Mucosa of descending colon (tissue), 3 donors: ENCODE measurements around the gene SAFB2. TPM values are rescaled to one million over a fixed set of nuclear protein-coding genes. Genes with fewer than 3 reads are reported as not detected.

Experiments used
- ATAC-seq: fragments of 200-7000 bp; cut with Tn5 transposase; one replicate; pipeline ENCODE4 v1.9.1; 2020; ENCODE audit warnings: mild to moderate bottlenecking, moderate library complexity
- DNase-seq, 3 donors: peaks; one replicate each; pipeline ENCODE4 v3.0.0-alpha.2; 2020
- H3K36me3 ChIP-seq: fragments of 200-600 bp; one replicate; pipeline ENCODE4 v1.8.0; 2021; ENCODE audit warnings: low read depth, mild to moderate bottlenecking
- H3K4me1 ChIP-seq: fragments of 200-600 bp; one replicate; pipeline ENCODE4 v1.8.0; 2021; ENCODE audit warnings: low read depth, mild to moderate bottlenecking
- H3K4me3 ChIP-seq: fragments of 200-600 bp; one replicate; pipeline ENCODE4 v1.8.0; 2021; ENCODE audit warnings: mild to moderate bottlenecking
- H3K9me3 ChIP-seq: fragments of 200-600 bp; one replicate; pipeline ENCODE4 v1.8.0; 2021; ENCODE audit warnings: mild to moderate bottlenecking
- intact Hi-C, 2 donors: fragments of 100-400 bp; cut with DNase I in 1 of 2; cut with micrococcal nuclease in 1 of 2; formaldehyde crosslinking; loops; one replicate each; pipeline versions ENCODE4 v1.11.0 to v1.11.1; 2022; cut with DNase I, micrococcal nuclease
- total RNA-seq, 3 donors: library from RNA; stranded (reverse); fragmentation: NEBNext Ultra II Directional in 2 of 3; extraction: Animal tissue kit (Norgen Biotek cat#: 25700) in 2 of 3; gene quantifications; one replicate each; pipeline versions ENCODE4 v1.2.1 to v1.2.4, GENCODE V29; 2021 to 2023
- TF ChIP-seq, protein P1 (sequence below): fragments of 200-600 bp; IDR thresholded peaks from one replicate; pipeline ENCODE4 v1.8.0; 2022; ENCODE audit warnings: antibody characterized with exemption, mild to moderate bottlenecking
- donor health status: DM: no; HTN: no; CAD: no; lungs with moderate emphysema.
- donor health status: DM: no; HTN: no; CAD: no.
- donor health status: DM: no; HTN: yes; CAD: no.

The SAFB2 gene
- total RNA-seq, 3 donors from 2014 or later: 66.7 to 122 (median 102) TPM

DNA sequence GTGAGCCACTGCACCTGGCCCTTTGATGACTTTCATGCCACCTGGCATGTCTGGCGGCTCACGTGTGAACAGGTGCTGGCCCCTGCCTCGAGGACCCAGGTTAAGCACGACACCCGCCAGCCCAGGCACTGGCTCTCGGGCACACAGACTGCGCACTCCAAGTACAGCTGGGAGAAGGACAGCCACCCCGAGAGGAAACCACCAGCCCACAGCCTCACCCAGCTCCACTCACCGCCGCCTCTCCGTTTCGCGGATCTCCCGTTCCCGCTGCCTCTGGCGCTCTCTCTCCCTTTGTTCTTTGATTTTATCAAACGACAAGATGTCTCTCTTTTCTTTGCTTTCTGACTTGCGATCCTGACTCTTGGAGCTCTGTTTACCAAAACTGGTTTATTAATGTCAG lies 27.4 kb downstream of the SAFB2 start:
- ATAC-seq: no peak
- Histone ChIP-seq H3K4me1 (no peaks in the 10 kb centered on the region), H3K9me3 (no peaks in the 10 kb centered on the region), H3K36me3 (peaks cover 53% of the 10 kb centered on the region), H3K4me3 (no peak overlapping the region)
- intact Hi-C loops: no loop called here
- TF ChIP-seq, protein P1, sequence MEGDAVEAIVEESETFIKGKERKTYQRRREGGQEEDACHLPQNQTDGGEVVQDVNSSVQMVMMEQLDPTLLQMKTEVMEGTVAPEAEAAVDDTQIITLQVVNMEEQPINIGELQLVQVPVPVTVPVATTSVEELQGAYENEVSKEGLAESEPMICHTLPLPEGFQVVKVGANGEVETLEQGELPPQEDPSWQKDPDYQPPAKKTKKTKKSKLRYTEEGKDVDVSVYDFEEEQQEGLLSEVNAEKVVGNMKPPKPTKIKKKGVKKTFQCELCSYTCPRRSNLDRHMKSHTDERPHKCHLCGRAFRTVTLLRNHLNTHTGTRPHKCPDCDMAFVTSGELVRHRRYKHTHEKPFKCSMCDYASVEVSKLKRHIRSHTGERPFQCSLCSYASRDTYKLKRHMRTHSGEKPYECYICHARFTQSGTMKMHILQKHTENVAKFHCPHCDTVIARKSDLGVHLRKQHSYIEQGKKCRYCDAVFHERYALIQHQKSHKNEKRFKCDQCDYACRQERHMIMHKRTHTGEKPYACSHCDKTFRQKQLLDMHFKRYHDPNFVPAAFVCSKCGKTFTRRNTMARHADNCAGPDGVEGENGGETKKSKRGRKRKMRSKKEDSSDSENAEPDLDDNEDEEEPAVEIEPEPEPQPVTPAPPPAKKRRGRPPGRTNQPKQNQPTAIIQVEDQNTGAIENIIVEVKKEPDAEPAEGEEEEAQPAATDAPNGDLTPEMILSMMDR: no peak
- DNase-seq: peak in 1 of 3 donors; percentile 24

DNA sequence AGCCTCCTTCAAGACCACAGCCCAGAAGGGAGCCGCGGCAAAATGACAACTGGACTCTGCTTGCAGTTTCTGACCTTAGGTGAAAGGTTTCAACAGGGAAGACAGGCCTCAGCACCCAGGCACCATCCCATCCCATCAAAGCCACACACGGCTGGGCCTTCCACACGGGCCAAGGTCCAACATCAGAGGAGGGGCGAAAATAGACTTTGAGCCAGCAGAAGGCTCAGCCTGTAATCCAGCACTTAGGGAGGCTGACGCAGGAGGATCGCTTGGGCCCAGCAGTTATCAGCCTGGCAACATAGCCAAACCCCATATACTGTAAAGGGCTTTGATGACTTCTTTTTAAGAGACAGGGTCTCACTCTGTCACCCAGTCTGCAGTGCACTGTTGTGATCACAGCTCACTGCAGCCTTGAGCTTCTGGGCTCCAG lies 28.0 kb downstream of the SAFB2 start:
- DNase-seq (peak in 2 of 3 donors; percentile 20 to 43), ATAC-seq (peak; percentile 84)
- no peaks in the 10 kb centered on the region for H3K4me1 ChIP-seq
- H3K36me3 ChIP-seq: peaks cover 50% of the 10 kb centered on the region
- H3K9me3 ChIP-seq: no peaks in the 10 kb centered on the region
- intact Hi-C loops: no loop called here
- TF ChIP-seq, protein P1: no peak
- H3K4me3 ChIP-seq: no peak overlapping the region

DNA sequence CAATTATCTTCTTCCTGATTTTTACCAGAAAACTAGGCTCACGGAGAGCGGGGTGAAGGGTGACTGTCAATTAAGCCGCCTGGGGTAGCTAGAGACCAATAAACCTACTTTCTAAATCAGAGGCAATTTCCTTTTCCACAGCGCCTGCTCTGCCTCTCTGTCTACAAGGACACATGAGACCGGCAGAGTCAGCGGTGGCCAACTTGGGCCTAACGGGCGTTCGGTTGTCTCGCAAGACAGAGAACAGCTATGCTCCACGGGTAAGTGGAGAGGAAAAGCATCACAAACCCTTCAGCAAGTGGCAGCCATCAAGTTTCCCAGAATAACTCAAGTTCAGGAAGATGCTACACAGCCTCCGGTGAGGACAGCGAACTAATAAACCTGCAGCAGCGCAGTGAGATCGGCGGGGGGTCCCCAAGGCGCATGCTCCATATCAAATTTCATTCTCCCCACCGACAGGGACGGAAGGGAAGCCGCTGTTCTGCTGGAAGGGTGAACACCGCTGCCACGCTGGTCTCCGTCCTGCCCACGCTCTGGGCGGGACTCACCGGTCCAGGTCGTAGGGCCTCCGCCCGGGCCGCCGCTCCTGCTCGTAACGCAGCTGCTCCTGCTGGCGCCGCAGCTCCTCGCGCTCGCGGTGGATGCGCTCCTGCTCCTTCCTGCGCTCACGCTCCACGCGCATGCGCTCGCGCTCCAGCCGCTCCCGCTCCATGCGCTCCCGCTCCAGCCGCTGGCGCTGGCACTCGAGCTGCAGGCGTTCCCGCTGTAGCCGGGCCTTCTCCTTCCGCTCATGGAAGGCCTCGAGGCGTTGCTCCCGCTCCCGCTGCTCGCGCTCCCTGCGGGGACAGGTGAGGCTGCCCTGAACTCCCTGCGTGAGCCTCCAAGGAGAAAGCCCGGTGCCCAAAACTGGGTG lies 29.0 kb downstream of the SAFB2 start:
- peak in 1 of 3 donors; percentile 16 for DNase-seq
- no peaks in the 10 kb centered on the region for H3K9me3 ChIP-seq
- intact Hi-C loops: no loop called here
- TF ChIP-seq, protein P1: no peak
- peaks cover 46% of the 10 kb centered on the region for H3K36me3 ChIP-seq
- no peak overlapping the region for H3K4me3 ChIP-seq
- ATAC-seq: no peak
- H3K4me1 ChIP-seq: no peaks in the 10 kb centered on the region

DNA sequence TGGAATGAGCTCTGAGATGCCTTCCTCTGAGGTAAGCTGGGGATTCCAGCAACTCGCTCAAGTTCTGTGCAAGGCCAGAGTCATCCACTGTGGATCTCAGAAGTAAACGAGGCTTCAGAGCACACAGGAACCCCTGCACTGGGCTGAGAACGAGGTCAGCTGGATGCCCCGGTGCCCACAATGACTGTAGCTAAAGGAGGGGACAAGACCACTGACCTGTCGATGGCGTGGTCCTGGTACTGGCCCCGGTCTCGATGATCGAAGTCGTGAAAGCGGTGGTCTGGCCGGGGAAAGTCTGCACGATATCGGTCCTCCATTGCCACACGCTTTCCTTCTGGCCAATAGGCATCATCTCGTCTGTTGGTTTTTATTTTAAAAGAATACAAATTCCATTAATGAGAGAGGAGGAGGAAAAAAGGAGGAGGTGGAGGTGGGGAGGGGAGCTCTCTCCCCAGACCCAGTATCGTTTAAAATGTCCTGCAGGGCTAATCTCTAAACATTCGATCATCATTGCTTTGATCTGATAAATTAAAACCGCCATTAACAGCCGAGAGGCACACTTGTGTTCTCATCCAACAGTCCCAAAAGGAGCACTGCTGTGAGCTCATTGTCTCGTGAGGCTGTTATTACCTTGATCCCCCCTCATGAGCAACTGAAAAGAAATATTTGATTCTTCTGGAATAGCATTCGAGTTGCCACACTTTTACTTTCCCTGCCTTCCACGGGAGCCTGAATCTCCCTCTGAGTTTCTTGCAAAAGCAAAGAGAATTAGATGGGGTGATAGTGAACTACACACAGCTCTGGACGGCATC lies 29.8 kb downstream of the SAFB2 start:
- TF ChIP-seq, protein P1: no peak
- Histone ChIP-seq H3K36me3 (peaks cover 37% of the 10 kb centered on the region), H3K4me3 (no peak overlapping the region), H3K9me3 (no peaks in the 10 kb centered on the region), H3K4me1 (no peaks in the 10 kb centered on the region)
- DNase-seq (no peak), ATAC-seq (no peak)
- intact Hi-C loops: no loop called here

DNA sequence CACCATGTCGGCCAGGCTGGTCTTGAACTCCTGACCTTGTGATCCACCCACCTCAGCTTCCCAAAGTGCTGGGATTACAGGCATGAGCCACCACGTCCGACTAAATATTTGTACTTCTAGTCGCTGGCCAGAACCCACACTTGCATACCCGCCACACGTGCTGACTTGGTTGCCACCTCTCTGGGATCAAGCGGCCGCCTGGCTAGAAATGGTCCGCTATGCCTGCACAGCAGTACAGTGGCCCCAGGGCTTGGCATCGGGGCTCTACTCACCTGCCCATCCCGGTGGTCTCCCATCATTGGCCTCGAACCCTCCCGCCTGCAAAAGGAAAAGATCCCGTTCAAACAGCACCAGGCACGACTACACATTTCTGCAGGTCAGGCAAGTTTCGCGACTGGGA lies 31.1 kb downstream of the SAFB2 start:
- Histone ChIP-seq H3K36me3 (peaks cover 28% of the 10 kb centered on the region), H3K4me3 (no peak overlapping the region), H3K4me1 (no peaks in the 10 kb centered on the region), H3K9me3 (no peaks in the 10 kb centered on the region)
- intact Hi-C loops: no loop called here
- ATAC-seq (no peak), DNase-seq (peak in 1 of 3 donors; percentile 17)
- TF ChIP-seq, protein P1: no peak
